Measurements from ENCODE around the gene DEDD. TPM values are rescaled to one million over a fixed set of nuclear protein-coding genes. Genes with fewer than 3 reads are reported as not detected.

The DEDD gene
- total RNA-seq, 1 experiment from 2014 or later = 39.2 TPM

DNA sequence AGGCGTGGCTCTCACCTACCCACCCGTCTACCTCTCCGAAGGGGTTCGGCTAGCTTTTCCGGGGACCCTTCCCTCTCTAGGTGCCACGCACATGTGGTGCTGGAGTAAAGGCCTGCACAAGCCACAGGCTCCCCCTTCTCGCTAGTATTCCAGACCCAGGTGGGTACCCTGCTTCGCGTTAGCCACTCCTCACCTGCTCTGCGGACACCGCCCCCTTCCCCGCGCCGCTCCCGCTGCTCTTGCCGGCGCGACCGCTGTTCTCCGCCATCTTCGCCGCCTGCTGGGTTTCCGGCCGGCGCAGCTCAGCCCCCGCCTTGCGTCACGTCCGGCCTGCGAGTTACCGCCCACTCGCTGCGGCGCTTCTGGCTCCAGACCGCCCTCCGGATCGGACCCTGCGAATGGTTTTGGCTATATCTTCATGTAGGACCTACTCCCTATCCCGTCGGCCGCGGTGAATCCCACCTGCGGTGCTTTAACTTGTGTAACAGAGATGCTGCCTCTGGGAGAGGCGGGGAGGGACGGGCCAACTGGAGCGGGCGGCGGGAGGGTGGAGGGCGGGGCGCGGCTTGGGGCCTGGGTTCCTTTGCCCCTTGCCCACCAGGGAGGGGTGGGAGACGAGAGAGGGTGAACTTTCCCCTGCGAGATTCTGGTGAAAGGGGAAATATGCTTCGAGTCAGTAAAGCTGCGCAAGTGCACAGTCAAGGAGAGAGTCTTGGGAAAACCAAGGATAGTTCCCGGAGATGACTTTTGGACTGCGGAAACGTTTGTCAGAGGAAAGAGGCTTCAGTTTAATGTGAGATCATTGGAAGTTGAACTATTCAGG is 14.5 kb downstream of the DEDD start, which contains the start of the genes NIT1 and PFDN2 (continued):
- TF ChIP-seq, protein P1, sequence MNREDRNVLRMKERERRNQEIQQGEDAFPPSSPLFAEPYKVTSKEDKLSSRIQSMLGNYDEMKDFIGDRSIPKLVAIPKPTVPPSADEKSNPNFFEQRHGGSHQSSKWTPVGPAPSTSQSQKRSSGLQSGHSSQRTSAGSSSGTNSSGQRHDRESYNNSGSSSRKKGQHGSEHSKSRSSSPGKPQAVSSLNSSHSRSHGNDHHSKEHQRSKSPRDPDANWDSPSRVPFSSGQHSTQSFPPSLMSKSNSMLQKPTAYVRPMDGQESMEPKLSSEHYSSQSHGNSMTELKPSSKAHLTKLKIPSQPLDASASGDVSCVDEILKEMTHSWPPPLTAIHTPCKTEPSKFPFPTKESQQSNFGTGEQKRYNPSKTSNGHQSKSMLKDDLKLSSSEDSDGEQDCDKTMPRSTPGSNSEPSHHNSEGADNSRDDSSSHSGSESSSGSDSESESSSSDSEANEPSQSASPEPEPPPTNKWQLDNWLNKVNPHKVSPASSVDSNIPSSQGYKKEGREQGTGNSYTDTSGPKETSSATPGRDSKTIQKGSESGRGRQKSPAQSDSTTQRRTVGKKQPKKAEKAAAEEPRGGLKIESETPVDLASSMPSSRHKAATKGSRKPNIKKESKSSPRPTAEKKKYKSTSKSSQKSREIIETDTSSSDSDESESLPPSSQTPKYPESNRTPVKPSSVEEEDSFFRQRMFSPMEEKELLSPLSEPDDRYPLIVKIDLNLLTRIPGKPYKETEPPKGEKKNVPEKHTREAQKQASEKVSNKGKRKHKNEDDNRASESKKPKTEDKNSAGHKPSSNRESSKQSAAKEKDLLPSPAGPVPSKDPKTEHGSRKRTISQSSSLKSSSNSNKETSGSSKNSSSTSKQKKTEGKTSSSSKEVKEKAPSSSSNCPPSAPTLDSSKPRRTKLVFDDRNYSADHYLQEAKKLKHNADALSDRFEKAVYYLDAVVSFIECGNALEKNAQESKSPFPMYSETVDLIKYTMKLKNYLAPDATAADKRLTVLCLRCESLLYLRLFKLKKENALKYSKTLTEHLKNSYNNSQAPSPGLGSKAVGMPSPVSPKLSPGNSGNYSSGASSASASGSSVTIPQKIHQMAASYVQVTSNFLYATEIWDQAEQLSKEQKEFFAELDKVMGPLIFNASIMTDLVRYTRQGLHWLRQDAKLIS (CRISPR knock-in tag; IDR thresholded peaks at IDR 0.05; ENCODE audit: borderline replicate concordance) = no peak
- TF ChIP-seq, protein P2, sequence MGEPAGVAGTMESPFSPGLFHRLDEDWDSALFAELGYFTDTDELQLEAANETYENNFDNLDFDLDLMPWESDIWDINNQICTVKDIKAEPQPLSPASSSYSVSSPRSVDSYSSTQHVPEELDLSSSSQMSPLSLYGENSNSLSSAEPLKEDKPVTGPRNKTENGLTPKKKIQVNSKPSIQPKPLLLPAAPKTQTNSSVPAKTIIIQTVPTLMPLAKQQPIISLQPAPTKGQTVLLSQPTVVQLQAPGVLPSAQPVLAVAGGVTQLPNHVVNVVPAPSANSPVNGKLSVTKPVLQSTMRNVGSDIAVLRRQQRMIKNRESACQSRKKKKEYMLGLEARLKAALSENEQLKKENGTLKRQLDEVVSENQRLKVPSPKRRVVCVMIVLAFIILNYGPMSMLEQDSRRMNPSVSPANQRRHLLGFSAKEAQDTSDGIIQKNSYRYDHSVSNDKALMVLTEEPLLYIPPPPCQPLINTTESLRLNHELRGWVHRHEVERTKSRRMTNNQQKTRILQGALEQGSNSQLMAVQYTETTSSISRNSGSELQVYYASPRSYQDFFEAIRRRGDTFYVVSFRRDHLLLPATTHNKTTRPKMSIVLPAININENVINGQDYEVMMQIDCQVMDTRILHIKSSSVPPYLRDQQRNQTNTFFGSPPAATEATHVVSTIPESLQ (CRISPR knock-in tag; IDR thresholded peaks at IDR 0.05) = no peak
- TF ChIP-seq, protein P3, sequence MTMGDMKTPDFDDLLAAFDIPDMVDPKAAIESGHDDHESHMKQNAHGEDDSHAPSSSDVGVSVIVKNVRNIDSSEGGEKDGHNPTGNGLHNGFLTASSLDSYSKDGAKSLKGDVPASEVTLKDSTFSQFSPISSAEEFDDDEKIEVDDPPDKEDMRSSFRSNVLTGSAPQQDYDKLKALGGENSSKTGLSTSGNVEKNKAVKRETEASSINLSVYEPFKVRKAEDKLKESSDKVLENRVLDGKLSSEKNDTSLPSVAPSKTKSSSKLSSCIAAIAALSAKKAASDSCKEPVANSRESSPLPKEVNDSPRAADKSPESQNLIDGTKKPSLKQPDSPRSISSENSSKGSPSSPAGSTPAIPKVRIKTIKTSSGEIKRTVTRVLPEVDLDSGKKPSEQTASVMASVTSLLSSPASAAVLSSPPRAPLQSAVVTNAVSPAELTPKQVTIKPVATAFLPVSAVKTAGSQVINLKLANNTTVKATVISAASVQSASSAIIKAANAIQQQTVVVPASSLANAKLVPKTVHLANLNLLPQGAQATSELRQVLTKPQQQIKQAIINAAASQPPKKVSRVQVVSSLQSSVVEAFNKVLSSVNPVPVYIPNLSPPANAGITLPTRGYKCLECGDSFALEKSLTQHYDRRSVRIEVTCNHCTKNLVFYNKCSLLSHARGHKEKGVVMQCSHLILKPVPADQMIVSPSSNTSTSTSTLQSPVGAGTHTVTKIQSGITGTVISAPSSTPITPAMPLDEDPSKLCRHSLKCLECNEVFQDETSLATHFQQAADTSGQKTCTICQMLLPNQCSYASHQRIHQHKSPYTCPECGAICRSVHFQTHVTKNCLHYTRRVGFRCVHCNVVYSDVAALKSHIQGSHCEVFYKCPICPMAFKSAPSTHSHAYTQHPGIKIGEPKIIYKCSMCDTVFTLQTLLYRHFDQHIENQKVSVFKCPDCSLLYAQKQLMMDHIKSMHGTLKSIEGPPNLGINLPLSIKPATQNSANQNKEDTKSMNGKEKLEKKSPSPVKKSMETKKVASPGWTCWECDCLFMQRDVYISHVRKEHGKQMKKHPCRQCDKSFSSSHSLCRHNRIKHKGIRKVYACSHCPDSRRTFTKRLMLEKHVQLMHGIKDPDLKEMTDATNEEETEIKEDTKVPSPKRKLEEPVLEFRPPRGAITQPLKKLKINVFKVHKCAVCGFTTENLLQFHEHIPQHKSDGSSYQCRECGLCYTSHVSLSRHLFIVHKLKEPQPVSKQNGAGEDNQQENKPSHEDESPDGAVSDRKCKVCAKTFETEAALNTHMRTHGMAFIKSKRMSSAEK (CRISPR knock-in tag; IDR thresholded peaks at IDR 0.05; ENCODE audit: borderline replicate concordance) = no peak
- TF ChIP-seq, protein P4, sequence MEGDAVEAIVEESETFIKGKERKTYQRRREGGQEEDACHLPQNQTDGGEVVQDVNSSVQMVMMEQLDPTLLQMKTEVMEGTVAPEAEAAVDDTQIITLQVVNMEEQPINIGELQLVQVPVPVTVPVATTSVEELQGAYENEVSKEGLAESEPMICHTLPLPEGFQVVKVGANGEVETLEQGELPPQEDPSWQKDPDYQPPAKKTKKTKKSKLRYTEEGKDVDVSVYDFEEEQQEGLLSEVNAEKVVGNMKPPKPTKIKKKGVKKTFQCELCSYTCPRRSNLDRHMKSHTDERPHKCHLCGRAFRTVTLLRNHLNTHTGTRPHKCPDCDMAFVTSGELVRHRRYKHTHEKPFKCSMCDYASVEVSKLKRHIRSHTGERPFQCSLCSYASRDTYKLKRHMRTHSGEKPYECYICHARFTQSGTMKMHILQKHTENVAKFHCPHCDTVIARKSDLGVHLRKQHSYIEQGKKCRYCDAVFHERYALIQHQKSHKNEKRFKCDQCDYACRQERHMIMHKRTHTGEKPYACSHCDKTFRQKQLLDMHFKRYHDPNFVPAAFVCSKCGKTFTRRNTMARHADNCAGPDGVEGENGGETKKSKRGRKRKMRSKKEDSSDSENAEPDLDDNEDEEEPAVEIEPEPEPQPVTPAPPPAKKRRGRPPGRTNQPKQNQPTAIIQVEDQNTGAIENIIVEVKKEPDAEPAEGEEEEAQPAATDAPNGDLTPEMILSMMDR (IDR thresholded peaks at IDR 0.05) = no peak
- no peak for TF ChIP-seq TCF7 (CRISPR knock-in tag; IDR thresholded peaks at IDR 0.05; ENCODE audit: low read depth)
- TF ChIP-seq, protein P5, sequence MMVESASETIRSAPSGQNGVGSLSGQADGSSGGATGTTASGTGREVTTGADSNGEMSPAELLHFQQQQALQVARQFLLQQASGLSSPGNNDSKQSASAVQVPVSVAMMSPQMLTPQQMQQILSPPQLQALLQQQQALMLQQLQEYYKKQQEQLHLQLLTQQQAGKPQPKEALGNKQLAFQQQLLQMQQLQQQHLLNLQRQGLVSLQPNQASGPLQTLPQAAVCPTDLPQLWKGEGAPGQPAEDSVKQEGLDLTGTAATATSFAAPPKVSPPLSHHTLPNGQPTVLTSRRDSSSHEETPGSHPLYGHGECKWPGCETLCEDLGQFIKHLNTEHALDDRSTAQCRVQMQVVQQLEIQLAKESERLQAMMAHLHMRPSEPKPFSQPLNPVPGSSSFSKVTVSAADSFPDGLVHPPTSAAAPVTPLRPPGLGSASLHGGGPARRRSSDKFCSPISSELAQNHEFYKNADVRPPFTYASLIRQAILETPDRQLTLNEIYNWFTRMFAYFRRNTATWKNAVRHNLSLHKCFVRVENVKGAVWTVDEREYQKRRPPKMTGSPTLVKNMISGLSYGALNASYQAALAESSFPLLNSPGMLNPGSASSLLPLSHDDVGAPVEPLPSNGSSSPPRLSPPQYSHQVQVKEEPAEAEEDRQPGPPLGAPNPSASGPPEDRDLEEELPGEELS (CRISPR knock-in tag; IDR thresholded peaks at IDR 0.05) = peak; percentile 82; the same call in 1 of the 2 replicates
- peak; percentile 88 for TF ChIP-seq MYBL2 (CRISPR knock-in tag; IDR thresholded peaks at IDR 0.05)
- TF ChIP-seq JUN (CRISPR knock-in tag; IDR thresholded peaks at IDR 0.05) = no peak
- TF ChIP-seq, protein P6, sequence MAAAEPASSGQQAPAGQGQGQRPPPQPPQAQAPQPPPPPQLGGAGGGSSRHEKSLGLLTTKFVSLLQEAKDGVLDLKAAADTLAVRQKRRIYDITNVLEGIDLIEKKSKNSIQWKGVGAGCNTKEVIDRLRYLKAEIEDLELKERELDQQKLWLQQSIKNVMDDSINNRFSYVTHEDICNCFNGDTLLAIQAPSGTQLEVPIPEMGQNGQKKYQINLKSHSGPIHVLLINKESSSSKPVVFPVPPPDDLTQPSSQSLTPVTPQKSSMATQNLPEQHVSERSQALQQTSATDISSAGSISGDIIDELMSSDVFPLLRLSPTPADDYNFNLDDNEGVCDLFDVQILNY (CRISPR knock-in tag; IDR thresholded peaks at IDR 0.05) = peak; percentile 36; the same call in 1 of the 2 replicates
- peak; percentile 64; the same call in 1 of the 2 replicates for TF ChIP-seq NFE2L1 (CRISPR knock-in tag; IDR thresholded peaks at IDR 0.05)
- TF ChIP-seq, protein P7, sequence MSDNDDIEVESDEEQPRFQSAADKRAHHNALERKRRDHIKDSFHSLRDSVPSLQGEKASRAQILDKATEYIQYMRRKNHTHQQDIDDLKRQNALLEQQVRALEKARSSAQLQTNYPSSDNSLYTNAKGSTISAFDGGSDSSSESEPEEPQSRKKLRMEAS (CRISPR knock-in tag; IDR thresholded peaks at IDR 0.05) = peak; percentile 76; the same call in 1 of the 2 replicates
- TF ChIP-seq, protein P8, sequence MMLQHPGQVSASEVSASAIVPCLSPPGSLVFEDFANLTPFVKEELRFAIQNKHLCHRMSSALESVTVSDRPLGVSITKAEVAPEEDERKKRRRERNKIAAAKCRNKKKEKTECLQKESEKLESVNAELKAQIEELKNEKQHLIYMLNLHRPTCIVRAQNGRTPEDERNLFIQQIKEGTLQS (CRISPR knock-in tag; conservative IDR thresholded peaks at IDR 0.05) = no peak
- TF ChIP-seq IRF2 (CRISPR knock-in tag; IDR thresholded peaks at IDR 0.05; ENCODE audit: borderline replicate concordance, low read depth) = no peak
- no peak for TF ChIP-seq CBFB (CRISPR knock-in tag; IDR thresholded peaks at IDR 0.05; ENCODE audit: low read depth)
- TF ChIP-seq NR1H2 (CRISPR knock-in tag; IDR thresholded peaks at IDR 0.05) = no peak
- no peak for TF ChIP-seq SMAD4 (CRISPR knock-in tag; IDR thresholded peaks at IDR 0.05)
- no peak for TF ChIP-seq JAZF1 (CRISPR knock-in tag; IDR thresholded peaks at IDR 0.05)
- TF ChIP-seq CREB1 (CRISPR knock-in tag; IDR thresholded peaks at IDR 0.05) = peak; percentile 29; the same call in 1 of the 2 replicates
- TF ChIP-seq HMGA2 (CRISPR knock-in tag; IDR thresholded peaks at IDR 0.05) = no peak
- peak; percentile 93 for TF ChIP-seq ETV6 (CRISPR knock-in tag; IDR thresholded peaks at IDR 0.05)
- TF ChIP-seq, protein P9, sequence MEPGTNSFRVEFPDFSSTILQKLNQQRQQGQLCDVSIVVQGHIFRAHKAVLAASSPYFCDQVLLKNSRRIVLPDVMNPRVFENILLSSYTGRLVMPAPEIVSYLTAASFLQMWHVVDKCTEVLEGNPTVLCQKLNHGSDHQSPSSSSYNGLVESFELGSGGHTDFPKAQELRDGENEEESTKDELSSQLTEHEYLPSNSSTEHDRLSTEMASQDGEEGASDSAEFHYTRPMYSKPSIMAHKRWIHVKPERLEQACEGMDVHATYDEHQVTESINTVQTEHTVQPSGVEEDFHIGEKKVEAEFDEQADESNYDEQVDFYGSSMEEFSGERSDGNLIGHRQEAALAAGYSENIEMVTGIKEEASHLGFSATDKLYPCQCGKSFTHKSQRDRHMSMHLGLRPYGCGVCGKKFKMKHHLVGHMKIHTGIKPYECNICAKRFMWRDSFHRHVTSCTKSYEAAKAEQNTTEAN (CRISPR knock-in tag; IDR thresholded peaks at IDR 0.05) = no peak; the same call in 1 of the 2 replicates

Data from WTC11 (cell line).